Liver (tissue), 9 donors: ENCODE data around the gene IYD. TPM values are rescaled to one million over a fixed set of nuclear protein-coding genes. Genes with fewer than 3 reads are reported as not detected.

ENCODE experiments used
- DNase-seq: peaks from one replicate; pipeline ENCODE4 v3.0.0-alpha.2; 2017; ENCODE audit warnings: low spot score
- H3K27ac ChIP-seq, 2 donors: one replicate each; pipeline ENCODE4 v1.7.0; 2013; ENCODE audit warnings: inconsistent platforms in 2 of 2, low read length in 2 of 2, control low read depth in 1 of 2, low read depth in 1 of 2, mild to moderate bottlenecking in 1 of 2
- H3K27me3 ChIP-seq, 4 donors: one replicate each; pipeline versions ENCODE4 v1.6.1 to v1.7.0; 2013; ENCODE audit warnings: low read length in 3 of 4, inconsistent platforms in 1 of 4, mild to moderate bottlenecking in 1 of 4, moderate library complexity in 1 of 4; ENCODE audit not compliant: control insufficient read depth in 4 of 4, insufficient read depth in 4 of 4
- H3K36me3 ChIP-seq, 4 donors: one replicate each; pipeline versions ENCODE4 v1.6.1 to v1.7.0; 2013; ENCODE audit warnings: low read length in 3 of 4, mild to moderate bottlenecking in 3 of 4, low read depth in 1 of 4, moderate library complexity in 1 of 4; ENCODE audit not compliant: control insufficient read depth in 4 of 4, insufficient read depth in 3 of 4
- H3K4me1 ChIP-seq, 4 donors: one replicate each; pipeline versions ENCODE4 v1.6.1 to v1.7.0; 2013; ENCODE audit warnings: low read length in 3 of 4, mild to moderate bottlenecking in 3 of 4, moderate library complexity in 1 of 4; ENCODE audit not compliant: control insufficient read depth in 4 of 4, insufficient read depth in 4 of 4
- H3K4me3 ChIP-seq, 3 donors: one replicate each; pipeline versions ENCODE4 v1.6.1 to v1.7.0; 2013; ENCODE audit warnings: low read length in 3 of 3, control low read depth in 1 of 3, low read depth in 1 of 3, mild to moderate bottlenecking in 1 of 3
- H3K9ac ChIP-seq, 2 donors: one replicate each; pipeline ENCODE4 v1.7.0; 2013; ENCODE audit warnings: low read length in 2 of 2, mild to moderate bottlenecking in 2 of 2, moderate library complexity in 2 of 2, control low read depth in 1 of 2, low read depth in 1 of 2
- H3K9me3 ChIP-seq, 4 donors: one replicate each; pipeline versions ENCODE4 v1.6.1 to v1.7.0; 2013; ENCODE audit warnings: low read length in 3 of 4; ENCODE audit not compliant: control insufficient read depth in 4 of 4
- ATF3 ChIP-seq: IDR thresholded peaks from 2 replicates; pipeline ENCODE4 v1.6.1; 2016; ENCODE audit warnings: antibody characterized with exemption
- CTCF ChIP-seq: fragments of 150-350 bp; IDR thresholded peaks from 2 replicates; pipeline ENCODE4 v1.5.1; 2017; ENCODE audit warnings: improper control_type of control experiment, low read depth, low read length; ENCODE audit not compliant: missing input control
- EGR1 ChIP-seq, 2 donors: IDR thresholded peaks; 2 replicates each; pipeline ENCODE4 v1.6.1; 2016 to 2018; ENCODE audit warnings: antibody characterized with exemption in 2 of 2, low read depth in 2 of 2
- FOXA1 ChIP-seq: IDR thresholded peaks from 2 replicates; pipeline ENCODE4 v1.6.1; 2016; ENCODE audit warnings: antibody characterized with exemption
- FOXA2 ChIP-seq: IDR thresholded peaks from 2 replicates; pipeline ENCODE4 v1.6.1; 2016; ENCODE audit warnings: antibody characterized with exemption
- GABPA ChIP-seq, 2 donors: IDR thresholded peaks in 1 of 2; conservative IDR thresholded peaks in 1 of 2; 2 replicates each; pipeline ENCODE4 v1.6.1; 2016; ENCODE audit warnings: antibody characterized with exemption in 2 of 2, mild to moderate bottlenecking in 1 of 2, moderate library complexity in 1 of 2
- HNF4A ChIP-seq, 2 donors: conservative IDR thresholded peaks; 2 replicates each; pipeline ENCODE4 v1.6.1; 2016; ENCODE audit warnings: antibody characterized with exemption in 2 of 2, mild to moderate bottlenecking in 2 of 2
- HNF4G ChIP-seq: IDR thresholded peaks from 2 replicates; pipeline ENCODE4 v1.6.1; 2016; ENCODE audit warnings: antibody characterized with exemption
- JUND ChIP-seq, 2 donors: IDR thresholded peaks; 2 replicates each; pipeline ENCODE4 v1.6.1; 2016; ENCODE audit warnings: antibody characterized with exemption in 2 of 2
- MAX ChIP-seq: IDR thresholded peaks from 2 replicates; pipeline ENCODE4 v1.6.1; 2016; ENCODE audit warnings: antibody characterized with exemption
- NR2F2 ChIP-seq: IDR thresholded peaks from 2 replicates; pipeline ENCODE4 v1.6.1; 2016; ENCODE audit warnings: antibody characterized with exemption
- RAD21 ChIP-seq, 2 donors: IDR thresholded peaks; 2 replicates each; pipeline ENCODE4 v1.6.1; 2016; ENCODE audit warnings: antibody characterized with exemption in 2 of 2, mild to moderate bottlenecking in 2 of 2
- REST ChIP-seq: IDR thresholded peaks from 2 replicates; pipeline ENCODE4 v1.6.1; 2016; ENCODE audit warnings: antibody characterized with exemption, mild to moderate bottlenecking
- RXRA ChIP-seq, 2 donors: IDR thresholded peaks; 2 replicates each; pipeline ENCODE4 v1.6.1; 2017 to 2018; ENCODE audit warnings: antibody characterized with exemption in 2 of 2, mild to moderate bottlenecking in 1 of 2
- SP1 ChIP-seq: IDR thresholded peaks from 2 replicates; pipeline ENCODE4 v1.6.1; 2018; ENCODE audit warnings: antibody characterized with exemption, mild to moderate bottlenecking
- TAF1 ChIP-seq: conservative IDR thresholded peaks from 2 replicates; pipeline ENCODE4 v1.6.1; 2016; ENCODE audit warnings: antibody characterized with exemption, mild to moderate bottlenecking
- YY1 ChIP-seq: IDR thresholded peaks from 2 replicates; pipeline ENCODE4 v1.6.1; 2016; ENCODE audit warnings: antibody characterized with exemption, mild to moderate bottlenecking
- ZBTB33 ChIP-seq: IDR thresholded peaks from 2 replicates; pipeline ENCODE4 v1.6.1; 2016; ENCODE audit warnings: antibody characterized with exemption
- WGBS: extraction: QIAGEN DNeasy Blood & Tissue Kit; methylation state at CpG from one replicate; pipeline ENCODE4 v1.1.7; 2013; 5-methylcytosine and 5-hydroxymethylcytosine counted together
- polyA plus RNA-seq, 2 donors: library from polyadenylated mRNA; stranded (reverse) in 1 of 2; unstranded in 1 of 2; fragments of 200-250 nt in 1 of 2; fragments of >200 nt in 1 of 2; fragmentation: Nextera tagmentation in 1 of 2; extraction: Ambion mirVana in 1 of 2; gene quantifications; one replicate each; pipeline versions ENCODE4 v1.2.1 to v1.2.3, GENCODE V29; 2013 to 2015
- total RNA-seq, 2 donors: library from RNA; depleted of rRNA; stranded (reverse); fragments of >200 nt; gene quantifications; one replicate each; pipeline ENCODE4 v1.2.3, GENCODE V29; 2014
- donor health status: healthy.
- donor health status: healthy.
- donor health status: healthy.
- donor health status: healthy.
- donor health status: healthy.

Gene IYD
- total and polyA plus RNA-seq, 4 donors = 1.6 to 6.2 (median 2.6) TPM

- peaks cover 3 to 21% (median 13%) of the 10 kb centered on the region in 4 donors for H3K4me1 ChIP-seq
- 32% methylated on average over 4 of the region's 4 CpGs for WGBS
- H3K36me3 ChIP-seq = no peaks in the 10 kb centered on the region
- no peaks in the 10 kb centered on the region for H3K9me3 ChIP-seq
- H3K27me3 ChIP-seq = no peaks in the 10 kb centered on the region
- no peak overlapping the region for H3K4me3 ChIP-seq
- peak overlapping the region in 1 of 2 donors; percentile 16 for H3K9ac ChIP-seq
- peak overlapping the region in 1 of 2 donors; percentile 46 for H3K27ac ChIP-seq
- DNase-seq = no peak
- TF ChIP-seq MAX = no peak
- peak; percentile 53 for TF ChIP-seq YY1
- no peak for TF ChIP-seq JUND (IDR thresholded peaks at IDR 0.05)
- TF ChIP-seq RAD21 (IDR thresholded peaks at IDR 0.05) = peak; percentile 23 to 30
- no peak for TF ChIP-seq TAF1
- TF ChIP-seq HNF4A (conservative IDR thresholded peaks at IDR 0.05) = peak; percentile 17 to 39
- no peak for TF ChIP-seq REST
- TF ChIP-seq RXRA (IDR thresholded peaks at IDR 0.05) = peak; percentile 77 to 80
- no peak for TF ChIP-seq CTCF
- no peak for TF ChIP-seq FOXA1
- TF ChIP-seq HNF4G = no peak
- no peak for TF ChIP-seq FOXA2
- peak in 1 of 2 donors; percentile 9 for TF ChIP-seq EGR1 (IDR thresholded peaks at IDR 0.05; ENCODE audit: low read depth in 2 of 2)
- no peak for TF ChIP-seq ATF3
- TF ChIP-seq SP1 = peak; percentile 64
- no peak for TF ChIP-seq ZBTB33
- TF ChIP-seq GABPA (IDR thresholded peaks at IDR 0.05 in 1 of 2, conservative IDR thresholded peaks at IDR 0.05 in 1 of 2) = no peak
- peak; percentile 86 for TF ChIP-seq NR2F2
Measured at GRCh38 chr6:150410399-150410798, 41.6 kb downstream of the IYD start.
